Measurements from ENCODE around the gene GCLC. TPM values are rescaled to one million over a fixed set of nuclear protein-coding genes. Genes with fewer than 3 reads are reported as not detected.

GCLC gene
- polyA plus RNA-seq, 1 donor from 2014 or later: 10.4 TPM

GRCh38 chr6:53492860-53493634, 51.9 kb downstream of the GCLC start:
- H3K9ac ChIP-seq (ENCODE audit: low read length): no peak overlapping the region
- no peaks in the 10 kb centered on the region for H3K36me3 ChIP-seq (ENCODE audit: insufficient read depth, low read length)
- no peak for TF ChIP-seq REST (IDR thresholded peaks at IDR 0.05; ENCODE audit: borderline replicate concordance)
- peak; percentile 85 for TF ChIP-seq SMC3 (conservative IDR thresholded peaks at IDR 0.05; ENCODE audit: poor library complexity)
- peak; percentile 87 for TF ChIP-seq RAD21 (conservative IDR thresholded peaks at IDR 0.05)
- peak; percentile 85 for TF ChIP-seq CTCF (IDR thresholded peaks at IDR 0.05; ENCODE audit: poor library complexity, severe bottlenecking)
- TF ChIP-seq POLR2AphosphoS5 (IDR thresholded peaks at IDR 0.05): no peak
- no peaks in the 10 kb centered on the region for H3K27me3 ChIP-seq (ENCODE audit: insufficient read depth, low read depth, low read length)
- no peak overlapping the region for H3K4me3 ChIP-seq (ENCODE audit: low read length)
- no peaks in the 10 kb centered on the region for H3K79me2 ChIP-seq (replicated peaks; ENCODE audit: insufficient read depth, low read length)
- no peaks in the 10 kb centered on the region for H4K20me1 ChIP-seq (ENCODE audit: insufficient read depth)
- no peaks in the 10 kb centered on the region for H3K9me2 ChIP-seq (ENCODE audit: insufficient read depth, low read length)
- H3F3A ChIP-seq (ENCODE audit: insufficient read depth, low read length, poor library complexity, severe bottlenecking): no peaks in the 10 kb centered on the region
- no peak overlapping the region for H3K27ac ChIP-seq (ENCODE audit: low read length)
- no peaks in the 10 kb centered on the region for H3K9me3 ChIP-seq (ENCODE audit: low read length)
- no peak overlapping the region for H3K4me2 ChIP-seq (ENCODE audit: low read length)
- no peak overlapping the region for H2AFZ ChIP-seq (ENCODE audit: low read depth, low read length)

GRCh38 chr6:53487080-53487479, 57.8 kb downstream of the GCLC start:
- H2AFZ ChIP-seq (ENCODE audit: low read depth, low read length): no peak overlapping the region
- no peak overlapping the region for H3K4me2 ChIP-seq (ENCODE audit: low read length)
- H3K9ac ChIP-seq (ENCODE audit: low read length): no peak overlapping the region
- TF ChIP-seq CTCF (IDR thresholded peaks at IDR 0.05; ENCODE audit: poor library complexity, severe bottlenecking): no peak
- TF ChIP-seq POLR2AphosphoS5 (IDR thresholded peaks at IDR 0.05): no peak
- no peak for TF ChIP-seq MXI1 (conservative IDR thresholded peaks at IDR 0.05; ENCODE audit: poor library complexity, severe bottlenecking)
- TF ChIP-seq EZH2 (IDR thresholded peaks at IDR 0.05; ENCODE audit: borderline replicate concordance, insufficient read depth, low read length, poor library complexity, severe bottlenecking): no peak
- TF ChIP-seq SMC3 (conservative IDR thresholded peaks at IDR 0.05; ENCODE audit: poor library complexity): no peak
- TF ChIP-seq REST (IDR thresholded peaks at IDR 0.05; ENCODE audit: borderline replicate concordance): no peak
- no peak for TF ChIP-seq TAF1 (IDR thresholded peaks at IDR 0.05; ENCODE audit: low read depth)
- TF ChIP-seq EP300 (conservative IDR thresholded peaks at IDR 0.05; ENCODE audit: poor library complexity, severe bottlenecking): no peak
- no peak for TF ChIP-seq RAD21 (conservative IDR thresholded peaks at IDR 0.05)
- H3K4me3 ChIP-seq (ENCODE audit: low read length): no peak overlapping the region
- no peaks in the 10 kb centered on the region for H3K79me2 ChIP-seq (replicated peaks; ENCODE audit: insufficient read depth, low read length)
- no peaks in the 10 kb centered on the region for H3F3A ChIP-seq (ENCODE audit: insufficient read depth, low read length, poor library complexity, severe bottlenecking)
- H3K9me2 ChIP-seq (ENCODE audit: insufficient read depth, low read length): no peaks in the 10 kb centered on the region
- H4K20me1 ChIP-seq (ENCODE audit: insufficient read depth): no peaks in the 10 kb centered on the region
- no peaks in the 10 kb centered on the region for H3K9me3 ChIP-seq (ENCODE audit: low read length)
- no peak overlapping the region for H3K27ac ChIP-seq (ENCODE audit: low read length)
- no peaks in the 10 kb centered on the region for H3K36me3 ChIP-seq (ENCODE audit: insufficient read depth, low read length)
- no peaks in the 10 kb centered on the region for H3K27me3 ChIP-seq (ENCODE audit: insufficient read depth, low read depth, low read length)

All from neural cell (in vitro differentiated cells).